ENCODE data around the gene SPX. TPM values are rescaled to one million over a fixed set of nuclear protein-coding genes. Genes with fewer than 3 reads are reported as not detected.

Gene SPX
- total and polyA plus RNA-seq, 2 of the 8 experiments (the other 6 are each of a cell fraction or from before 2014, with no cell fraction given) = 1.2 to 1.3 TPM

DNA sequence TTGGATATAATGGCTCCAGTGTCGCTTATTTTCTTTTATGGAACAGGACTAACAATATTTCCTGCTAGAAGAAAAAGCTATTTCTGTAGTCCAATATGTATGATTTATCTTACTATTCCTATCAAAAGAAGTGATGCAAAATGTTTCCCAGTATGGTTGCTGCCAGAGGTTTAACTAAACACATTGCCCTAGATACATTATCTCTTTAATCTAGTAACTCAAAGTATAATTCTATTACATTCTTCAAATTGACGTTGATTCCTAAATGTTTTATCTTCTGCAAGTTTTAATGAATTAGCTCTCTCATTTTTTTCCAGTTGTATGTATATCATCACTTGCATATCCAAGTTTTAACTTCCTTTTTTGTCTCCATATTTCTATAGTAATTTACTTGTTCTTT lies 50.3 kb downstream of the SPX start:
- 93% methylated on average over 2 of the region's 2 CpGs; no CpG with 5 or more reads in 1 of the 2 experiments for WGBS, 2 experiments (ENCODE audit: extremely low coverage in 1 of 2, insufficient coverage in 1 of 2, insufficient read length in 1 of 2, insufficient replicate concordance in 2 of 2, low coverage in 1 of 2, low lambda C conversion rate in 2 of 2, missing lambda C conversion rate in 1 of 2)
- H3K23ac ChIP-seq (ENCODE audit: insufficient read length) = no peak overlapping the region
- no peaks in the 10 kb centered on the region for H3K36me3 ChIP-seq (ENCODE audit: control insufficient read depth in 2 of 4, insufficient read depth in 4 of 4, low read length in 3 of 4)
- FAIRE-seq (no peak), DNase-seq (ENCODE audit: low read depth in 1 of 2, low spot score in 2 of 2) (no peak)
- no peaks in the 10 kb centered on the region for H3K4me1 ChIP-seq (replicated peaks in 1 of 4; ENCODE audit: control insufficient read depth in 3 of 4, insufficient read depth in 4 of 4, low read length in 3 of 4)
- no peak overlapping the region for H4K91ac ChIP-seq (replicated peaks; ENCODE audit: insufficient read length, low read length)
- no peak overlapping the region for H3K9ac ChIP-seq (replicated peaks in 1 of 4; ENCODE audit: extremely low read depth in 1 of 4, low read depth in 3 of 4, low read length in 3 of 4)
- no peak overlapping the region for H2AK5ac ChIP-seq (ENCODE audit: low read depth, low read length)
- no peaks in the 10 kb centered on the region for H4K20me1 ChIP-seq (replicated peaks in 1 of 2; ENCODE audit: control insufficient read depth in 1 of 2, insufficient read depth in 2 of 2, low read length in 2 of 2)
- ChIA-PET CTCF (ENCODE audit: partially characterized antibody) (no interaction called here), POLR2A (ENCODE audit: partially characterized antibody) (no interaction called here)
- no peak overlapping the region for H4K5ac ChIP-seq (ENCODE audit: insufficient read length, low read depth, low read length)
- H3K14ac ChIP-seq (ENCODE audit: insufficient read length) = no peak overlapping the region
- no peaks in the 10 kb centered on the region for H3K23me2 ChIP-seq (ENCODE audit: low read depth, low read length)
- H2AFZ ChIP-seq (ENCODE audit: low read length) = no peak overlapping the region
- no peaks in the 10 kb centered on the region for H3K9me3 ChIP-seq (ENCODE audit: insufficient read depth in 2 of 2, low read depth in 1 of 2, low read length in 1 of 2)
- H3K56ac ChIP-seq (replicated peaks; ENCODE audit: insufficient read length, low read depth, low read length) = no peak overlapping the region
- no peak overlapping the region for H2BK20ac ChIP-seq (ENCODE audit: low read length)
- no peak overlapping the region for H3K18ac ChIP-seq (ENCODE audit: extremely low read depth, low read length)
- H3K4ac ChIP-seq (replicated peaks; ENCODE audit: insufficient read length, low read depth, low read length) = no peak overlapping the region
- no peaks in the 10 kb centered on the region for H3K27me3 ChIP-seq (replicated peaks in 1 of 4; ENCODE audit: control insufficient read depth in 3 of 4, extremely low read depth in 1 of 4, insufficient read depth in 3 of 4, low read length in 3 of 4)
- H3K27ac ChIP-seq (ENCODE audit: low read depth, low read length) = no peak overlapping the region
- no peaks in the 10 kb centered on the region for H3K79me1 ChIP-seq (ENCODE audit: low read depth, low read length)
- no peak overlapping the region for H2BK120ac ChIP-seq (replicated peaks; ENCODE audit: low read depth, low read length)
- H3K4me3 ChIP-seq (ENCODE audit: extremely low read depth in 1 of 4, insufficient read depth in 2 of 4, low read depth in 3 of 4, low read length in 4 of 4) = no peak overlapping the region
- no peak overlapping the region for H3K4me2 ChIP-seq (ENCODE audit: insufficient read depth in 1 of 2, low read depth in 2 of 2, low read length in 2 of 2)
- H2BK15ac ChIP-seq (ENCODE audit: low read length) = no peak overlapping the region
- no peaks in the 10 kb centered on the region for H3K79me2 ChIP-seq (ENCODE audit: control insufficient read depth in 1 of 2, insufficient read depth in 2 of 2, low read length in 2 of 2)
- no peak overlapping the region for H4K8ac ChIP-seq (ENCODE audit: extremely low read depth, insufficient read depth, low read length)
- H2BK5ac ChIP-seq (ENCODE audit: low read depth, low read length) = no peak overlapping the region
- no peak overlapping the region for H2BK12ac ChIP-seq (ENCODE audit: low read depth, low read length)
- TF ChIP-seq SIN3A (conservative IDR thresholded peaks at IDR 0.05 in 1 of 2, IDR thresholded peaks at IDR 0.05 in 1 of 2; ENCODE audit: low read depth in 1 of 2, low read length in 2 of 2) = no peak
- no peak for TF ChIP-seq KDM4A (IDR thresholded peaks at IDR 0.05; ENCODE audit: low read depth, low read length, severe bottlenecking)
- no peak for TF ChIP-seq RXRA (IDR thresholded peaks at IDR 0.05; ENCODE audit: insufficient read depth, low read depth, low read length)
- no peak for TF ChIP-seq NRF1 (IDR thresholded peaks at IDR 0.05; ENCODE audit: low read depth, low read length)
- TF ChIP-seq TEAD4 (IDR thresholded peaks at IDR 0.05; ENCODE audit: low read depth, low read length) = no peak
- TF ChIP-seq TCF12 (IDR thresholded peaks at IDR 0.05; ENCODE audit: low read depth, low read length) = no peak
- TF ChIP-seq, protein P1, sequence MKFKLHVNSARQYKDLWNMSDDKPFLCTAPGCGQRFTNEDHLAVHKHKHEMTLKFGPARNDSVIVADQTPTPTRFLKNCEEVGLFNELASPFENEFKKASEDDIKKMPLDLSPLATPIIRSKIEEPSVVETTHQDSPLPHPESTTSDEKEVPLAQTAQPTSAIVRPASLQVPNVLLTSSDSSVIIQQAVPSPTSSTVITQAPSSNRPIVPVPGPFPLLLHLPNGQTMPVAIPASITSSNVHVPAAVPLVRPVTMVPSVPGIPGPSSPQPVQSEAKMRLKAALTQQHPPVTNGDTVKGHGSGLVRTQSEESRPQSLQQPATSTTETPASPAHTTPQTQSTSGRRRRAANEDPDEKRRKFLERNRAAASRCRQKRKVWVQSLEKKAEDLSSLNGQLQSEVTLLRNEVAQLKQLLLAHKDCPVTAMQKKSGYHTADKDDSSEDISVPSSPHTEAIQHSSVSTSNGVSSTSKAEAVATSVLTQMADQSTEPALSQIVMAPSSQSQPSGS (IDR thresholded peaks at IDR 0.05; ENCODE audit: low read length) = no peak
- TF ChIP-seq SRF (IDR thresholded peaks at IDR 0.05; ENCODE audit: low read depth, low read length) = no peak
- no peak for TF ChIP-seq TAF7 (optimal IDR thresholded peaks at IDR 0.05; ENCODE audit: borderline replicate concordance, low read depth, low read length)
- no peak for TF ChIP-seq BACH1 (IDR thresholded peaks at IDR 0.05; ENCODE audit: low read length)
- no peak for TF ChIP-seq TAF1 (IDR thresholded peaks at IDR 0.05; ENCODE audit: low read depth, low read length)
- TF ChIP-seq FOSL1 (IDR thresholded peaks at IDR 0.05; ENCODE audit: insufficient read depth, low read depth, low read length) = no peak

Data from H1 (cell line).